Measurements from ENCODE around the gene SFXN3.
"Not testable (repeated sequence)": the region's sequence is repeated elsewhere in the genome, so short reads cannot be mapped to it uniquely, and the experiment has no call there.

DNA sequence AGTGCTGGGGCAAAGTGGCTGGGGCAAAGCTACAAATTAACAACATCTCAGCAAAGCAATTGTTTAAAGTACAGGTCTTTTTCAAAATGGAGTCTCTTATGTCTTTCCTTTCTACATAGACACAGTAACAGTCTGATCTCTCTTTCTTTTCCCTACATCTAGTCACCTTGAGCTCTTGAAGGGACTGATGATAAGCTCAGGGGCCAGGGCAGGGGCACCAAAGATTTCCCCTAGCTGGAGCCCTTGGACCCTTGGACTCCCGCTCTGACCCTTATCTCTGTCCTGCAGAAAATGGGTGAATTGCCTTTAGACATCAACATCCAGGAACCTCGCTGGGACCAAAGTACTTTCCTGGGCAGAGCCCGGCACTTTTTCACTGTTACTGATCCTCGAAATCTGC, 3.4 kb downstream of the SFXN3 start:
- TF ChIP-seq, protein P1, sequence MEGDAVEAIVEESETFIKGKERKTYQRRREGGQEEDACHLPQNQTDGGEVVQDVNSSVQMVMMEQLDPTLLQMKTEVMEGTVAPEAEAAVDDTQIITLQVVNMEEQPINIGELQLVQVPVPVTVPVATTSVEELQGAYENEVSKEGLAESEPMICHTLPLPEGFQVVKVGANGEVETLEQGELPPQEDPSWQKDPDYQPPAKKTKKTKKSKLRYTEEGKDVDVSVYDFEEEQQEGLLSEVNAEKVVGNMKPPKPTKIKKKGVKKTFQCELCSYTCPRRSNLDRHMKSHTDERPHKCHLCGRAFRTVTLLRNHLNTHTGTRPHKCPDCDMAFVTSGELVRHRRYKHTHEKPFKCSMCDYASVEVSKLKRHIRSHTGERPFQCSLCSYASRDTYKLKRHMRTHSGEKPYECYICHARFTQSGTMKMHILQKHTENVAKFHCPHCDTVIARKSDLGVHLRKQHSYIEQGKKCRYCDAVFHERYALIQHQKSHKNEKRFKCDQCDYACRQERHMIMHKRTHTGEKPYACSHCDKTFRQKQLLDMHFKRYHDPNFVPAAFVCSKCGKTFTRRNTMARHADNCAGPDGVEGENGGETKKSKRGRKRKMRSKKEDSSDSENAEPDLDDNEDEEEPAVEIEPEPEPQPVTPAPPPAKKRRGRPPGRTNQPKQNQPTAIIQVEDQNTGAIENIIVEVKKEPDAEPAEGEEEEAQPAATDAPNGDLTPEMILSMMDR (IDR thresholded peaks at IDR 0.05; ENCODE audit: insufficient read depth, low read length, poor library complexity, severe bottlenecking) = not testable (repeated sequence)
- TF ChIP-seq EZH2phosphoT487 (conservative IDR thresholded peaks at IDR 0.05; ENCODE audit: low read length) = not testable (repeated sequence)
